ENCODE results near the gene LRRC4C. TPM values are rescaled to one million over a fixed set of nuclear protein-coding genes. Genes with fewer than 3 reads are reported as not detected.

The LRRC4C gene
- total RNA-seq, 1 experiment from 2014 or later = 0.13 TPM

DNA sequence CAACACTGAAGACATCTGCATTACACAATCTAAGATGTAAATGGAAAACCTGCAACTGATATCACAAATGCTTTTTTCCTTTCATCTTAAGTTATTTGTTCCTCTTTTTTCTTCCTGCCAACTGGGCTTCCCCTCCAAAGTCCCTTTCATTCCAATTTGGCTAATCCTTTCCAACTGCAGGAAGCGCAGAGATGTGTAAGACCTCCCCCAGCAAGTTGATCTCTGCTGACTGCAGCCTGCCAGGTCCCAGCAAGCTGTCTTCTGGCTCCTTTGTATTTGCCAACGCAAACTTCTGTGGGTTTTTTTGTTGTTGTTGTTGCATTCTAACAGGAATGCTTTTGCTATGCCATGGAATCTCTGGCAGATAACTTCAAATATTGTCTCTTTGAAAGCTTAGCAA is 38.5 kb upstream of the LRRC4C start:
- Histone ChIP-seq H2AFZ (ENCODE audit: low read length) (no peak overlapping the region), H2AK5ac (ENCODE audit: insufficient read length, low read length) (no peak overlapping the region), H4K20me1 (ENCODE audit: control insufficient read depth, insufficient read depth, insufficient read length) (no peaks in the 10 kb centered on the region), H3K4me1 (ENCODE audit: insufficient read depth, low read length) (no peaks in the 10 kb centered on the region; the same call in 1 of the 2 replicates), H2BK120ac (ENCODE audit: low read depth, low read length, poor library complexity, severe bottlenecking) (no peak overlapping the region), H3K18ac (ENCODE audit: insufficient read length, low read depth, low read length) (no peak overlapping the region), H2BK5ac (ENCODE audit: insufficient read length, low read length) (no peak overlapping the region), H2BK12ac (ENCODE audit: insufficient read length, low read depth, low read length) (no peak overlapping the region), H3K23me2 (ENCODE audit: insufficient read length, low read depth, low read length, poor library complexity, severe bottlenecking) (no peaks in the 10 kb centered on the region), H3K4ac (ENCODE audit: low read depth, low read length) (no peak overlapping the region), H4K5ac (ENCODE audit: insufficient read length, low read depth, low read length) (no peak overlapping the region), H3K14ac (ENCODE audit: insufficient read depth, low read length) (no peak overlapping the region), H2BK20ac (ENCODE audit: low read depth, low read length, poor library complexity, severe bottlenecking) (no peak overlapping the region), H3K56ac (ENCODE audit: insufficient read length, low read depth, low read length) (no peak overlapping the region), H3K4me2 (ENCODE audit: insufficient read depth, insufficient read length, low read length) (peak overlapping the region; percentile 43), H2BK15ac (ENCODE audit: low read depth, low read length) (no peak overlapping the region), H3K79me1 (ENCODE audit: insufficient read depth, low read depth, low read length, poor library complexity, severe bottlenecking) (no peaks in the 10 kb centered on the region), H4K8ac (replicated peaks; ENCODE audit: insufficient read length, low read depth, low read length) (no peak overlapping the region), H3K27me3 (ENCODE audit: insufficient read depth, low read length) (no peaks in the 10 kb centered on the region), H3K27ac (ENCODE audit: insufficient read length, low read depth, low read length) (no peak overlapping the region), H3K23ac (ENCODE audit: insufficient read length, low read depth, low read length) (no peak overlapping the region), H3K9ac (ENCODE audit: extremely low read depth, insufficient read length, low read length) (no peak overlapping the region), H3T11ph (ENCODE audit: low read length) (no peak overlapping the region), H3K79me2 (ENCODE audit: insufficient read depth, low read length) (no peaks in the 10 kb centered on the region), H4K91ac (ENCODE audit: insufficient read length, low read depth, low read length) (no peak overlapping the region), H3K9me3 (ENCODE audit: control insufficient read depth, low read depth, low read length) (no peaks in the 10 kb centered on the region)
- H3K27ac Mint-ChIP-seq = peak overlapping the region; percentile 69 to 94 (median 85); a peak in 6 of 7 replicates
- no CpG with 5 or more reads among the region's 2 CpGs for WGBS (ENCODE audit: extremely low coverage, insufficient read length, low lambda C conversion rate)
- TF ChIP-seq, protein P1, sequence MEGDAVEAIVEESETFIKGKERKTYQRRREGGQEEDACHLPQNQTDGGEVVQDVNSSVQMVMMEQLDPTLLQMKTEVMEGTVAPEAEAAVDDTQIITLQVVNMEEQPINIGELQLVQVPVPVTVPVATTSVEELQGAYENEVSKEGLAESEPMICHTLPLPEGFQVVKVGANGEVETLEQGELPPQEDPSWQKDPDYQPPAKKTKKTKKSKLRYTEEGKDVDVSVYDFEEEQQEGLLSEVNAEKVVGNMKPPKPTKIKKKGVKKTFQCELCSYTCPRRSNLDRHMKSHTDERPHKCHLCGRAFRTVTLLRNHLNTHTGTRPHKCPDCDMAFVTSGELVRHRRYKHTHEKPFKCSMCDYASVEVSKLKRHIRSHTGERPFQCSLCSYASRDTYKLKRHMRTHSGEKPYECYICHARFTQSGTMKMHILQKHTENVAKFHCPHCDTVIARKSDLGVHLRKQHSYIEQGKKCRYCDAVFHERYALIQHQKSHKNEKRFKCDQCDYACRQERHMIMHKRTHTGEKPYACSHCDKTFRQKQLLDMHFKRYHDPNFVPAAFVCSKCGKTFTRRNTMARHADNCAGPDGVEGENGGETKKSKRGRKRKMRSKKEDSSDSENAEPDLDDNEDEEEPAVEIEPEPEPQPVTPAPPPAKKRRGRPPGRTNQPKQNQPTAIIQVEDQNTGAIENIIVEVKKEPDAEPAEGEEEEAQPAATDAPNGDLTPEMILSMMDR (conservative IDR thresholded peaks at IDR 0.05) = no peak
- peaks cover 41% of the 10 kb centered on the region in 2 experiments for H3K4me1 Mint-ChIP-seq
- H3K27me3 Mint-ChIP-seq (ENCODE audit: low read depth) = no peaks in the 10 kb centered on the region
- peak overlapping the region; percentile 24 to 25; a peak in 3 of 5 replicates for H3K4me3 Mint-ChIP-seq
- H3K9me3 Mint-ChIP-seq = no peaks in the 10 kb centered on the region
- peak; percentile 55 for DNase-seq
- no peaks in the 10 kb centered on the region; a peak in 1 of 7 replicates for H3K36me3 Mint-ChIP-seq (ENCODE audit: insufficient read depth in 1 of 3, low read depth in 3 of 3)

Data from H9 (cell line).